GM18909 (cell line): ENCODE measurements around the gene EI24.
A peak's percentile ranks its signal among the peaks of the same experiment; 100 is the strongest.
"Not testable (repeated sequence)": the region's sequence is repeated elsewhere in the genome, so short reads cannot be mapped to it uniquely, and the experiment has no call there.

ENCODE experiments used
- ATAC-seq: cut with Tn5 transposase; IDR thresholded peaks from one replicate; pipeline ENCODE4 v1.9.1; 2021; ENCODE audit warnings: mild to moderate bottlenecking; ENCODE audit not compliant: unreplicated experiment, poor library complexity

The EI24 gene

DNA sequence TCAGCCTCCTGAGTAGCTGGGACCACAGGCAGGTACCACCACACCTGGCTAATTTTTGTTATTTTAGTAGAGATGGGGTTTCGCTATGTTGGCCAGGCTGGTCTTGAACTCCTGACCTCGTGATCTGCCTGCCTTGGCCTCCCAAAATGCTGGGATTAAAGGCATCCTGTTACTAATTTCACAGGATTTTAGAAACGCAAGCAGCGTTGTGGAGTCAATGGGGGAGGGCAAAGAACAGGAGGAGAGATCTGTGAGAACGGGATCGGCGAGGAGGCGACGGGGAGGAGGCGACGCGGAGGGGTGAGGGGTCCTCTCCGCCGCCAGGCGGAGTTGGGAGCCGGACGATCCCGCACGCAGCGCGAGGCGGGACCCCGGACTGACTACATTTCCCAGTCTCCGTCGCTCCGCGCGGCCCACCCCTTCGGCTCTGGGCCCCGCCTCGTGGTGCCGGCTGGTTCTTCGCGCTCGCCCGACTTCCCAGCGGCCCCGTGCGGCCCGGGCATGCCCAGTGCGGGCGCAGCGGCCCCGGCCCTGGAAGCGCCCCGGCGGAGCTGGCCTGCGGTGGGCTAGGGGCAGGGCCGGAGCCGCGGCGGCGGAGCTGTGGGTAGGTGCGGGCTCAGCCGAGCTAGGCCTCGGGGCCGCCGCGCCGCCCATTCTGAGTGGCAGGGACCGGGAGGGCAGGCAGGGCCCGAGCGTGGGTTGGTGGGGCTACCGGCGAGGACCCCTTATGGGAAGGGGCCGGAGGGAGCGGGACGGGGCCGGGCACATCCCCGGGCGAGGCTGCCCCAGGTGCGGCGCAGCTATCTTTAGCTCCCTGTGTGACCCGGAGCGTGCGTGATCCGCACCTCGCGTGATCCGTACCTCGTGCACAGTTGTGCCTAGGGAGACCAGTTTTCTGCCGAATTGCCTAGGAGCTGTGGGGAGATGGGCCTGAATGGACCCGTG, at the start of gene EI24:
EI24 (plus strand) TSS at position 508 of the 945 bp plus-strand sequence. CDS start 3,051 bp downstream, outside the sequence.
- peak; percentile 97 for ATAC-seq

DNA sequence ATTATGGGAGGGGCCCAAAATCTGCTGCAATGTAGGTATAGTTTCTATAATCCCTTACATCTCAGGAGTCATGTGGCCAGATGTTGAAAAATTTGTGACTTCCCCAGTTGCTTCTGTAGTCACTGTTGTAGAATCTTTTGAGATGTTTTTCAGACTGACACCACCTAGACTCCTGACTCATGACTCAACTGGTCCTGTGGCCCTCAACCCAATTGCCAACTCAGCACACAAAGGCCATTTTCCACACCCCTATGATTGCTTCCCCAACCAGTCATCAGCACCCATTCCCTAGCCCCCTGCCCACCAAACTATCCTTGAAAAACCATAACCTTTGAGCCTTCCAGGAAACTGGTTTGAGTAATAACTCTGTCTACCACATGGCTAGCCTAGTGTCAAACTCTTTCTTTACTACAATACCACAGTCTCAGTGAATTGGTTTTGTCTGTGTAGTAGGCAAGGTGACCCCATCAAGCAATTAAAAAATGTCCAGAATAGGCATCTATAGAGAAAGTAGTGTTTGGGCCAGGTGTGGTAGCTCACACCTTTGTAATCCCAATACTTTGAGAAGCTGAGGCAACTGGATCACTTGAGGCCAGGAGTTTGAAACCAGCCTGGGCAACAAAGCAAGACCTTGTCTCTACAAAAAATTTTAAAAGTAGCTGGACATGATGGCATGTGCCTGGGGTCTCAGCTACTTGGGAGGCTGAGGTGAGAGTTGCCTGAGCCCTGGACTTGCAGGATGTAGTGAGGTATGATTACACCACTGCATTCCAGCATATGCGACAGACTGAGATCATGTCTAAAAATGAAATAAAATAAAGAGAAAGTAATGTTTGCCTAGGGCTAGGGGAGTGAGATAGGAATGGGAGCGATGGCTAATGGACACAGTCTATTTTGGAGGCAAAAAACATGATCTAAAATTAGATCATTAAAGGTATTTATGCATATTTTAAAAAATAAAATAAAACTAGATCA, 49.1 kb upstream of the EI24 start:
- no peak for ATAC-seq

DNA sequence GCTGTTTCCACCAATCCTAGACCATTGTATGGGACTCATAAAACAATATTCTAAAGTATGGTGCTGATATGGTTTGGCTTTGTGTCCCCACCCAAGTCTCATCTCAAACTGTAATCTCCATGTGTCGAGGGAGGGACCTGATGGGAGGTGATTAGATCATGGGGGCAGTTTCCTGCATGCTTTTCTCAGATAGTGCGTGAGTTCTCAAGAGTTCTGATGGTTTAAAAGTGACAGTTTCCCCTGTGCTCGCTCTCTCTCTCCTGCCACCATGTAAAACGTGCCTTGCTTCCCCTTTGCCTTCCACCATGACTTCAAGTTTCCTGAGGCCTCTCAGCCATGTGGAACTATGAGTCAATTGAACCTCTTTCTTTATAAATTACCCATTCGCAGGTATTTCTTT, 44.0 kb upstream of the EI24 start:
- ATAC-seq = no peak

DNA sequence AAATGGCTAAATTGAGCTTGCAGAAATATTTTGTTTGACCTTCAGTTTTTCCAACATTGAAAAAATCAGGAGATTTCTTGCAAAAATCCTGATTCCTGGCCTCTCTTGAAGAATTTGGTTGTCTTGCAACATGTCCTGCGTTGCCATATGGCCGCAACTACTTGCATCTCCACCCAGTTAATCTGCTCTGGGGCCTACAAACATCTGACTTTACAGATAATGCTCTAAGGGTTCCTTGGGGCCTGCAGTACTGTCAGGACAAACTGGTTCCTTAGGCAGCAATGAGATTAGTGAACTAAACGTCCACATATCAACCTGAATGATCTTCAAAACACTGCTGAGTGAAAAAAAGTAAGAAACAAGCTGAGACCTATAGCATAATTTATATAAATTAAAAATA, 36.6 kb upstream of the EI24 start:
- ATAC-seq = no peak

DNA sequence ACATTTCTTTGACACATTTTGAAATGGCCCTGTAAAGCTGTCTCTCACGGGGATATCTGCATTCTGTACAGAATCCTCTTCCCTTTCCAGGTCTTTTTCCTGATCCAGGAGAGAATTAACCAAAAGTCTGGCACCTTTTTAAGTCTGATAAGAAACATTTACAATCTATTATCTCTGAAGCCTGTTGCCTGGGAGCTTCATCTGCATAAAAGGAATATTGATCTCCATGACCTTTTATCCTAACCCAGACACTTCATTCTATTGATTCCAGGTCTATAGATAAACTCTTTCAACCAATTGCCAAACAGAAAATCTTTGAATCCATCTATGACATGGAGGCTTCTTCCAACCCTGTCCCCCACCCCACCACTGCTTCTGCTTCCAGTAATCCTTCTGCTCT, 33.7 kb upstream of the EI24 start:
- ATAC-seq = no peak

DNA sequence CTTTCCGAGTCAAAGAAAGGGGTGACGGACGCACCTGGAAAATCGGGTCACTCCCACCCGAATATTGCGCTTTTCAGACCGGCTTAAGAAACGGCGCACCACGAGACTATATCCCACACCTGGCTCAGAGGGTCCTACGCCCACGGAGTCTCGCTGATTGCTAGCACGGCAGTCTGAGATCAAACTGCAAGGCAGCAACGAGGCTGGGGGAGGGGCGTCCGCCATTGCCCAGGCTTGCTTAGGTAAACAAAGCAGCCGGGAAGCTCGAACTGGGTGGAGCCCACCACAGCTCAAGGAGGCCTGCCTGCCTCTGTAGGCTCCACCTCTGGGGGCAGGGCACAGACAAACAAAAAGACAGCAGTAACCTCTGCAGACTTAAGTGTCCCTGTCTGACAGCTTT, 32.4 kb upstream of the EI24 start:
- ATAC-seq = not testable (repeated sequence)

DNA sequence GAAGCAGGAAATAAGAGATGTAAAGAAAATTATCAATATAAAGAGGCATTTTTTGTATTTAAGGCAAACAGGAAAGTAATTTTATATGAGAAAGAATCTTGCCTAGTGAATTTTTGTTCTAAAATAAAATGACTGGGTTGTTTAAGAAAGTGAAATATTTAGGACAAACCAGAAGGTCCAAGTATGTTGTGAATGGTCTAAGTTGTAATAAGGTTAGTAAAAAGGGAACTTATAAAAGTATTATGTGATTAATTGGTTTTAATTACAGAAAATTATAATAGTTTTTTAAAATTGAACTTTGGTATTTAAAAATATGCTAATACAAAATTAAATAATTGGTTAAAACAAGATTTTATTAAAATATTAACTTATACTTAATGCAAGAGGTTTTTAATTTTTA, 26.6 kb upstream of the EI24 start:
- ATAC-seq = no peak

DNA sequence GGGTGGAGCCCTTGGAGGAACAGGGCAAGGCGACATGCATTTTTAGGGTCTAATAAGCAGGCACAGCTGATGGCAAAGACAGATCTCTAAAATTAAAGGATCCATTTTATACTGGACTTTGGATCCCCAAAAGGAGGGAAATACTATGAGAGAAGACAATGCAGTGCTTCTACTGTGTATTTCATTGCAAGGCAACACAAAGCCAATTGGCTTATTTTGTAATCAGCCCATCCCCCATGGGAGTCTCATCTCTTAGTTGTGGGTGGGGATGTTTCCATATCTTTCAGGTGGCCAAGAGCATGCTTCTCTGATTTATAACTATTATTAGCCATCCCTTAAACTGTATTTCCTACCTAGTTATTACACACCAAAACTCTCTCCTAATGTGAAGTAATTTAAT, 18.5 kb upstream of the EI24 start:
- no peak for ATAC-seq

DNA sequence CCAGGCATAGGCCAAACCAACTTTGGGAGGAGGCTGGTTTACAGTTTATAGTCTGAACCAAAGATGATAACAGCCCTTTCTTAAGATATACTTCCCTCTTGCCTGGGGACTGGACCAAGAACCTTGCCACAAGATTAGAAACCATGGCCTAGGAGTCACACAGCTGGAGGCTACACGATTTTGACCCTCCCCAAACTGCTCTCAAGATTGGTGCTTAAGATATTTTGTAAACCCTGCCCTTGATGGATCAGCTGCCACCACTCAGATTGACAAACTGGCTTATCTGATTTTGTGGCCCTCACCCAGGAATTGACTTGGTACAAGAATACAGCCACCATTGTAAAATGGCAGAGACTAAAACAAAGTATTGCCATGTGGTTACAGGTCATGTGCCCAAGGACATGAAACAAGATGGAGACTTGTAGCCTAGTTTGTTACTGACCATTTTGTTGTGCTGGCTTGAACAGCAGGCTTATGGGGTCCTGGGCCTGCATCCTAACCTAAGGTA, 17.4 kb upstream of the EI24 start:
- ATAC-seq = no peak

DNA sequence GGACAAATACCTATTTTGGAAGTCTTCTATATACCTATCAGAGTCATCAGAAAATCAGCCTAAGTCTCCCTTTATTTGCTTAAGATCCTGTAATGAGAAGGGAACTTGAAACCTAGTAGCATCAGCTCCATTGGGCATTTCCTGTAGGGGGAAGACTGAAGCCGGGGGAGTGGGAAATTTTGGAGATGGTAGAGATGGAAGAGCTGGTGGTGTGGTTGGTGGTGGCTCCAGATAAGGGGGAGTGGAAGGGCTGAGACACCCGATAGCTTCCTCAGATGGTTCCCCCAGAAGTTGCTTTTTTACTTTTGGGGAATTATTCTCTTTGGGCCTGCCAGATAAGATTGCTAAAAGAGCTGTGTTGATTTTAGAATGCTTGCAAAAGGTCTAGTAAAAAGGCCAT, 16.4 kb upstream of the EI24 start:
- no peak for ATAC-seq

DNA sequence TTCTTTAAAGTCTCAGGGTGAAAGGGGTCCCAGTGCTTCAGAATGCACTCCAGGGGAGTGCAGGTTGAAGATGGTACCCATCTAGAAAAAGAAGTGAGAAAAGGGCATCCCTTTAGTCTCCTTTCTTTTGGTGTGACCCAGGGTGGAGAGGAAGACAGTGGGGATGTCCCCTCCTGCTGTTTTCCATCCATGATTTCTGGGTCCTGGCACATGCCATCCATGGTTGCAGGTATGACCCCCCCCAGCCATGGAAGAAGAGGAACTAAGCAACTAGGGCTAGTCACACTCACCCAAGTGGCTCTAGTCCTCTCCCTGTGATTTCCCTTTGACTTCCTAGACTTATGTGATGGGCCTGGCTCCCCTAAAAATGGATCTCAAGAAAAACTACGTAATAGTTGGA, 15.9 kb upstream of the EI24 start:
- no peak for ATAC-seq

DNA sequence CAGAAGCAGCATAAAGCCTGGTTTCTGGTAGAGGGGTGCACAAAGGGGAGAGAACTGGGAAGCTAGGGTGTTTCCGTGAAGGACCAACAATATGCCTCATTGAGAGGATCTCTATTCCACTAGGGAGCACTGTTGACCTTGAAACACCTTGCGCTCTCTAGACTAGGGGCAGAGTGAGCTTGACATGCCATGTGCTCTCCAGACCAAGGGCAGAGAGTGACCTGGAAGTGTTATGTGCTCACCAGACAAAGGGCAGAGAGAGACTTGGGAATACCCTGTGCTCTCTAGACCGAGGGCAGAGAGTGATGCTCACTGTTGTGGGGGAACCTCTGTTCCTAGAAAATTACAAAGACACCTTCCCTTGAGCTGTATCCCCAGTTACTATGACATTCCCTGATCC, 15.2 kb upstream of the EI24 start:
- no peak for ATAC-seq

DNA sequence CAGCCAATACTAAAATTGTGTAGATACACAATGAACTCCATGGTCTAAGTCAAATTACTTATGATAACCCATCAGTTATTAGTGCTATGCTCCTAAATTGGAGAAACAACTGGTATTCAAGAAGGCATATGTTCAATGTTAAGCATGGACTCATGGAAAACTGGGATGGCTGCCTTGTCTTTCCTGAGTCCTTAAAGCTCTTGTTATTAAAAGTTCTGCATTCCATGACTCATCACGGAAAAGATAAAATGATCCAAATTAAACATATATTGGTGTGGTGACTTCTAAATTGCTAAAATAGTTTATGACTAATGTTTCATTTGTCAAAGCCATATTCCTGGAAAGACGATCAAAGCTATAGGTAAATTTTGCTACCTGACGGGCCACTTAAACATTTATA, 9.4 kb upstream of the EI24 start:
- no peak for ATAC-seq

DNA sequence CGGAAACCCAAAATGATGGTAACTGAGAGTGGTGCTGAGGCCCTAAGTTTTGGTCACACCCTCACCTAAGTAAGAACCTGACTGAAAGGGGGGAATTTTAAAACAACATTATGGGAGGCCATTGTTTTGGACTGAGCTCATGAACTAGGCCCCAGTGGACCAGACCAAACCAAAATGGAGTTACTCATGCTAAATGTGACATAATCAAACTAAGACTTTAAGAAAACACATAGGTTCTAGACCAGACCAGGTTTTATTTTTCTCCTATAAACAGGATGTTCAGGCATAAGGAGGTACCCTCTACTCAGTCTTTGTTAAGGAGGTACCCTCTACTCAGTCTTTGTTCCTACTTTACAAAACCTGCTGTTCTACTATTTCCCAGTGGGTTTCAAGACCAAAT, 7.4 kb upstream of the EI24 start:
- ATAC-seq = no peak

DNA sequence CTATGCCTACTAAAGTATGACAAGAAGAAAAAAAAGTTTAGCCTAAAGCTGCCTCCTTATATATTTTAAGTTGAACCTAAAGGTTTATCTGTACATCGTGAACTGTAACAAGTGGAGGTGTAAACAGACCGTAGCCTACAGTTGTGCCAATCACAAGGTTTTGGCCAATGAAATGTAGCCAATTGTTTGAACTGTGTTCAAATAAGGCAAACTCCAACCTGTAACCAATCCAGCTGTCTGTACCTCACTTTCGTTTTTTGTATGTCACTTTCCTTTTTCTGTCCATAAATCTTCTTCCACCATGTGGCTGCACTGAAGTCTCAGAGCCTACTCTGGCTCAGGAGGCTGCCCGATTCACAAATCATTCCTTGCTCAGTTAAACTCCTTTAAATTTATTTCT, 6.8 kb upstream of the EI24 start:
- ATAC-seq = no peak

DNA sequence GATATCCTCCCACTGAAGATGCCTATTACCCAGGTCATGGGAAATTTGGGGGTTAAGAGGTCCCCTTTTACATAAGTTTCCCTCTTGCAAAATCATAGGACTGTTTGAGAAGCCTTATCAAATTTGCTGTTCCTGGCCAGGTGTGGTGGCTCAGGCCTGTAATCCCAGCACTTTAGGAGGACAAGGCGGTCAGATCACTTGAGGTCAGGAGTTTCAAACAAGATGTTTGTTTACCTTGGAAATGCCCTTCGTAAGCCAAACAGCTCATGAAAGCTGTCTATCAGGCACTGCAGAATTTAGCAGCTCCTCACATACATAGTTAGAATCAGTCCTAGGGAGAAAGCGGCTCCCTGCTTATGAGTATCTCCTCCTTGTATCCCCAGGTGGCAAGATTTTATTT, 4.9 kb upstream of the EI24 start:
- ATAC-seq = no peak

DNA sequence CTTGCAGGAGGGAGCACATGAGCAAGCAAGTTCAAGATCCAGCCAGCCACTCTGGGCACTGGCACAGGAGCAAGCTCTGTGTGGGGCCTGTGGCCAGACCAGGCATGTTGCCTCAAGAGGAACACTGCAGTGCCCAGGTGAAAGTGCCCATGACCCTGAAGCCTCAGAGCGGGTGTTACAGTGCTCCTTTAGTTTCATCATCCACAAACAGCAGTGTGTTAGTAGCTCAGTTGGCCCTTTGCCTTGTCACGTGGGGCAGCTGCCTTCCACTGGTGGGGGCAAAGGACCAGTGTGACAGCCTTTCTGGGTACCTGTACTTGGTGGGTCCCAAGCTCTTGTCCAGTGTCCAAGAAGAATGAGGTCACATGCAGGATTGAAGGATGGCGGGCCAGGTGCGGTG, 3.0 kb upstream of the EI24 start:
- no peak for ATAC-seq

DNA sequence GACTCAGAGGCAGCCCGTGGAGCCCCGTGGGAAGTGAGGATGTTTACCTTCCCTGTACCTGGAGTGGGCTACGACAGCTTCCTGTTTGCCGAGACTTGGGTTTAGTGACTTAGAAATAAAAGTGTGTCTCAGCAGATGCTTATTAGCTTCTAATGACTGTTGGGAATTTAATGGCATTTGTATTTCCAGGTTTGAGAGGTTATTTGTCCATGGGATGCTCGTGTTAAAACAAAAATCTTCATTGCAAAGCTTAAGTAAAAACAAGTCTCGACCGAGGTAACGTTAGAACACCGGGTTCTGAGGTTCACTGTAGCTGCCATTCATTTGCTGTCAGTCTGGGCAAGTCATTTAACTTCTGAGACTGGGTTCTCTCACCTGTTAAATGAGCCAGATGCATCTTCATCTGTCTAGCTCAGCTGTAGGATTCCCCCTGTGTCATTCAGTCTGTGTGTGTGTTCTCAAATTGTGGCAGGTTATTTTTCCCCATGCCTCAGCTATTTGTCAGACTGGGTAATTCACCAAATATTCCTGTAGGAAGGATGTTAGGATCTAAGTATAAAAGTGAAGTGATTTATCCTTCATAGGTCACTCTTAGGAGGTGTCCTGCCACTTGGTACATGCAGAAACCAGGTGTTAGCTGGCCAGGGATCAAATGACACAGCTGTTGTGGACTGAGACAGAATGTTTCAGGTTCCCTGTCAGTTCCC, 791 bp downstream of the EI24 start:
- ATAC-seq = no peak

DNA sequence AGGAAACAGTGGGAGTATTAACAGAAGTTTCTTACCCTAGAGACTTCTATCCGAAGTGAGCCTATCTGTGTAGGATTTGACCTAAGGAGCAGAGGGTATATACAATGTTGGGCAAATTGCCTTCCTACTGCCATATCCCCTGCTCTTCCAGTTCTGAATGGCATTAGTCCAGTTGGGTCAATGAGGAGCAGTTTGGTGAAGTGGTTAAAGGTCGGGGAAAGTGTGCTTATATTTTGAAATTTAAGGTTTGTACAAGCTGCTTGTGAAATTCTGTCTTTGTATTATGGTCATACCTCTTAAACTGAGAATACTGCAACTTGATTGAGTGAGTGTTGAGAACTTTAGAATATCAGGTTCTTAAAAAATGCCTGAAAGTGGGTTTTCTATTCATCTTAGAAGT, 1.7 kb downstream of the EI24 start:
- no peak for ATAC-seq

DNA sequence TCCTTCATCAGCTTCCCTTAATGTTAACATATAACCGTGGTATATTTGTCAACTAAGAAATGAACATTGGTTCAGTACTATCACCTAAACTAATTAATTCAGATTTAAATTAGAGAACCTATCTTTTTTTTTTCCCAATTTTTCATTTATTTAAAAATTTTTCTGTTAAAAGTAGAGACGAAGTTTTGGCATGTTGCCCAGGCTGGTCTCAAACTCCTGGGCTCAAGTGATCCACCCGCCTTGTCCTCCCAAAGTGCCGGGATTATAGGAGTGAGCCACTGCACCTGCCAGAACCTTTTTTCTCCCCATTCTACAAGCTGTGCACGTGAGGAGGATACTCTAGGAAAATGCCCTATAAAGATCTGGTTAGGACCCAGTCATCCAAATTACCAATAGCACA, 3.6 kb downstream of the EI24 start:
- ATAC-seq = no peak
